Right renal pelvis (tissue), 4 donors: Measurements from ENCODE around the gene PTGER4. TPM values are rescaled to one million over a fixed set of nuclear protein-coding genes. Genes with fewer than 3 reads are reported as not detected.

ENCODE experiments used
- DNase-seq, 4 donors: peaks; one replicate each; pipeline ENCODE4 v3.0.0-alpha.2; 2013; ENCODE audit warnings: low read depth in 4 of 4, low spot score in 3 of 4, missing footprints in 1 of 4
- polyA plus RNA-seq, 4 donors: library from polyadenylated mRNA; unstranded; fragments of 120-200 nt; gene quantifications; one replicate each; pipeline ENCODE4 v1.2.1, GENCODE V29; 2013; ENCODE audit not compliant: insufficient read length in 4 of 4

The PTGER4 gene
- polyA plus RNA-seq, 4 donors = 10.5 to 16.5 (median 12.5) TPM

- DNase-seq = no peak
These were observed 9.9 kb upstream of the PTGER4 start for GRCh38 chr5:40669606-40670390.

- no peak for DNase-seq
These were observed 7.3 kb upstream of the PTGER4 start for GRCh38 chr5:40672425-40672824.

- no peak for DNase-seq
These were observed 5.0 kb upstream of the PTGER4 start for GRCh38 chr5:40674661-40675235.

- DNase-seq = no peak
These were observed 4.2 kb upstream of the PTGER4 start for GRCh38 chr5:40675396-40676133.

- no peak for DNase-seq
These were observed 2.9 kb upstream of the PTGER4 start for GRCh38 chr5:40676613-40677343.

- DNase-seq = no peak
These were observed 2.3 kb upstream of the PTGER4 start for GRCh38 chr5:40677456-40677855.

GRCh38 chr5:40678026-40678425 is 1.7 kb upstream of the PTGER4 start:
- no peak for DNase-seq

GRCh38 chr5:40678460-40679147 is 1.1 kb upstream of the PTGER4 start:
- no peak for DNase-seq

- peak; percentile 75 to 86 (median 80) for DNase-seq
These were observed 385 bp upstream of the PTGER4 start for GRCh38 chr5:40679148-40679912.

GRCh38 chr5:40680741-40681362 is 1.1 kb downstream of the PTGER4 start:
- DNase-seq = no peak

GRCh38 chr5:40681363-40682153 is 1.8 kb downstream of the PTGER4 start:
- no peak for DNase-seq

GRCh38 chr5:40682154-40683017 is 2.7 kb downstream of the PTGER4 start:
- DNase-seq = no peak

- no peak for DNase-seq
These were observed 3.6 kb downstream of the PTGER4 start for GRCh38 chr5:40683305-40683704.

GRCh38 chr5:40685193-40685592 is 5.5 kb downstream of the PTGER4 start:
- DNase-seq = no peak

- no peak for DNase-seq
These were observed 6.3 kb downstream of the PTGER4 start for GRCh38 chr5:40685976-40686486.

- no peak for DNase-seq
These were observed 7.6 kb downstream of the PTGER4 start for GRCh38 chr5:40687321-40687720.

GRCh38 chr5:40688127-40688761 is 8.5 kb downstream of the PTGER4 start:
- DNase-seq = peak in 3 of 4 donors; percentile 78 to 81 (median 79)
